ENCODE results near the gene COPS4.
"Not testable (repeated sequence)": the region's sequence is repeated elsewhere in the genome, so short reads cannot be mapped to it uniquely, and the experiment has no call there.

The COPS4 gene

DNA sequence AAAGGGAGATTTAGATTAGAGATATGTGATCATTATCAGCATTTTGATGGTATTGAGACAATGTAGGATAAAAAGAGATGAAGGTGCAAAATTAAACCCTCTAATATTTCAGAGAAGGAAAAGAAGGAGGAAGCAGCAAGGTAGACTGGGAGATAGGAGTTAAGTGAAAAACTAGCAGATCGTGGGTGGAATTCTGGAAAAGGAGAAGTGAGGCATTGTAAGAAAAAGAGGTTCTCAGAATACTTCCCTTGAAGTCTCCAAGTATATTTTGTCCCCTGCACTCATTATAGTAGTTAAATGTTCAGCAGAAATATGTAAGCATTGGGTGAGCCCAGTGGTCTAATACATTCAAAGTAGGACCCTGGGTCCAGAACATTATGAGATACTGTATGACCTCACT lies 30.3 kb downstream of the COPS4 start:
- no peaks in the 10 kb centered on the region for H3K27me3 ChIP-seq (ENCODE audit: control insufficient read depth, insufficient read depth, low read length)
- no peak overlapping the region for H3K4me3 ChIP-seq (ENCODE audit: low read depth, low read length)
- no peak overlapping the region for H3K27ac ChIP-seq (ENCODE audit: low read depth, low read length)
- no peak overlapping the region for H3K9ac ChIP-seq (ENCODE audit: low read depth, low read length)
- no peaks in the 10 kb centered on the region for H3K4me1 ChIP-seq (ENCODE audit: control insufficient read depth, insufficient read depth, low read length)
- H3K36me3 ChIP-seq (ENCODE audit: control insufficient read depth, insufficient read depth, low read length), result peaks cover 72% of the 10 kb centered on the region
- no peaks in the 10 kb centered on the region for H3K9me3 ChIP-seq (ENCODE audit: control insufficient read depth, insufficient read depth, low read length)

DNA sequence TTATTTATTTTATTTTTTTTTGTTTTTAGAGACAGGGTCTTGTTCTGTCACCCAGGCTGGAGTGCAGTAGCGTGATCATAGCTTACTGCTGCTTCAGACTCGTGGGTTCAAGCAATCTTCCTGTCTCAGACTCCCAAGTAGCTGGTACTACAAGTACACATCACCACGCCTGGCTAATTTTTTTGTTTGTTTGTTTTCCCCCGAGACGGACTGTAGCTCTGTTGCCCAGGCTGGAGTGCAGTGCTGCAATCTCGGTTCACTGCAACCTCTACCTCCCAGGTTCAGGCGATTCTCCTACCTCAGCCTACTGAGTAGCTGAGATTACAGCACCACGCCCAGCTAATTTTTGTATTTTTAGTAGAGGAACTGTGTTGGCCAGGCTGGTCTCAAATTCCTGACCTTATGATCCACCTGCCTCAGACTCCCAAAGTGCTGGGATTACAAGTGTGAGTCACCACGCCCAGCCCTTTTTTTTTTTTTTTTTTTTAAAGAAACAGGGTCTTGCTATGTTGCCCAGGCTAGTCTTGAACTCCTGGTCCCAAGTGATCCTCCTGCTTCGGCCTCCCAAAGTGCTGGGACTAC lies 32.2 kb downstream of the COPS4 start:
- H3K27me3 ChIP-seq (ENCODE audit: control insufficient read depth, insufficient read depth, low read length), result no peaks in the 10 kb centered on the region
- H3K36me3 ChIP-seq (ENCODE audit: control insufficient read depth, insufficient read depth, low read length), result peaks cover 66% of the 10 kb centered on the region
- no peaks in the 10 kb centered on the region for H3K4me1 ChIP-seq (ENCODE audit: control insufficient read depth, insufficient read depth, low read length)

DNA sequence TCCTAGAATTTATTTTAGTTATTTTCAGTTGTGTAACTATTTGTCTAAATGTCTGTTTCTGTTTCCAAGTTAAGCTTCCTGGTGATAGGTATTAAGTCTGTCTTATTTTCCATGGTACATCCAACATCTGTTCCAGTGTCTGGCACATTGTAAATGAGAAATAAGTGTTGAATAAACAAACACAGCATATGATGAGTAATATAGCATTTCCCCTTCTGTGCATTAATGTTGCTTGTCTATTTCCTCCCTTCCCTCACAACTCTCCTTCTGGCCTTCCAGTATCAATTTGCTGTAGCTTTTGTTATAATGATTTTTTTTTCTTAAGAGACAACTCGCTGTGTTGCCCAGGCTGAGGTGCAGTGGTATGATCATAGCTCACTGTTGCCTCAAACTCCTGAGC lies 36.1 kb downstream of the COPS4 start:
- Histone ChIP-seq H3K4me3 (ENCODE audit: low read depth, low read length) (no peak overlapping the region), H3K36me3 (ENCODE audit: control insufficient read depth, insufficient read depth, low read length) (peaks cover 48% of the 10 kb centered on the region), H3K27me3 (ENCODE audit: control insufficient read depth, insufficient read depth, low read length) (no peaks in the 10 kb centered on the region), H3K27ac (ENCODE audit: low read depth, low read length) (no peak overlapping the region), H3K9ac (ENCODE audit: low read depth, low read length) (no peak overlapping the region), H3K4me1 (ENCODE audit: control insufficient read depth, insufficient read depth, low read length) (no peaks in the 10 kb centered on the region), H3K9me3 (ENCODE audit: control insufficient read depth, insufficient read depth, low read length) (no peaks in the 10 kb centered on the region)

More for the DNA sequence above, 32.2 kb downstream of the COPS4 start:
- no peaks in the 10 kb centered on the region for H3K9me3 ChIP-seq (ENCODE audit: control insufficient read depth, insufficient read depth, low read length)
- no peak overlapping the region for H3K27ac ChIP-seq (ENCODE audit: low read depth, low read length)
- H3K4me3 ChIP-seq (ENCODE audit: low read depth, low read length), result no peak overlapping the region
- H3K9ac ChIP-seq (ENCODE audit: low read depth, low read length), result no peak overlapping the region

DNA sequence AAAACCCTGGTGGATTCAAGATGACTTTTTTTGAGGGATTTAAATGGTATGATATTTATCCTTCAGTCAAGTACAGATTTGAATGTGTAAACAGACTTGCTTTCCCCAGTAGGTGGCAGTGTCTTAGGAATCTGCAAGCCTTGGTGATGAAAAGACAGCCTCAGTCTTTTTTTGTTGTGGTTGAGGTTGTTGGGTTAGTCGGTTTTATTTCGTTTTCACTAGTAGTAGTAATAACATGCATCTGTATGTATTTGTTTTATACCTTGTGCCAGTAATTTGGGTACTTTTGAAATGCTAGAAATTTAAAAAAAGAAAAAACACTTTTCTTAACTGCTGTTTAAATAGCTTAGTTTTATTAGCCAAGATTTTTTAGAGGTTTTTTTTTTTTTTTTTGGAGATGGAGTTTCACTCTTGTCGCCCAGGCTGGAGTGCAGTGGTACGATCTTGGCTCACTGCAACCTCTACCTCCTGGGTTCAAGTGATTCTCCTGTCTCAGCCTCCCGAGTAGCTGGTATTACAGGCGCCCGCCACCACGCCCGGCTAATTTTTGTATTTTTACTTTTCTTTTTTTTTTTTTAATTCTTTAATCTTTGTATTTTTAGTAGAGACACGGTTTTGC lies 39.2 kb downstream of the COPS4 start:
- Histone ChIP-seq H3K27me3 (ENCODE audit: control insufficient read depth, insufficient read depth, low read length) (no peaks in the 10 kb centered on the region), H3K27ac (ENCODE audit: low read depth, low read length) (no peak overlapping the region), H3K4me1 (ENCODE audit: control insufficient read depth, insufficient read depth, low read length) (no peaks in the 10 kb centered on the region), H3K9ac (ENCODE audit: low read depth, low read length) (no peak overlapping the region), H3K36me3 (ENCODE audit: control insufficient read depth, insufficient read depth, low read length) (peaks cover 25% of the 10 kb centered on the region), H3K4me3 (ENCODE audit: low read depth, low read length) (no peak overlapping the region), H3K9me3 (ENCODE audit: control insufficient read depth, insufficient read depth, low read length) (no peaks in the 10 kb centered on the region)

DNA sequence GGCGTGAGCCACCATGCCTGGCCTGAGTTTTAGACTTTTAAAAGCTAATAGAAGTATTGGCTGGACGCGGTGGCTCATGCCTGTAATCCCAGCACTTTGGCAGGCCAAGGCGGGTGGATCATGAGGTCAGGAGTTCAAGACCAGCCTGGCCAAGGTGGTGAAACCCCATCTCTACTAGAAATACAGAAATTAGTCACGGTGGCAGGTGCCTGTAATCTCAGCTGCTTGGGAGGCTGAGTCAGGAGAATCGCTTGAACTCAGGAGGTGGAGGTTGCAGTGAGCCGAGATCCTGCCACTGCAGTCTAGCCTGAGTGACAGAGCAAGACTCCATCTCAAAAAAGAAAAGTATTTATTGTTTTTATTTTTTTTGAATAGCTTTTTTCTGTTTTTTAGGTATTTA lies 39.8 kb downstream of the COPS4 start:
- H3K27me3 ChIP-seq (ENCODE audit: control insufficient read depth, insufficient read depth, low read length); H3K9ac ChIP-seq (ENCODE audit: low read depth, low read length); H3K9me3 ChIP-seq (ENCODE audit: control insufficient read depth, insufficient read depth, low read length); H3K4me3 ChIP-seq (ENCODE audit: low read depth, low read length); H3K4me1 ChIP-seq (ENCODE audit: control insufficient read depth, insufficient read depth, low read length); H3K27ac ChIP-seq (ENCODE audit: low read depth, low read length): not testable (repeated sequence)
- H3K36me3 ChIP-seq (ENCODE audit: control insufficient read depth, insufficient read depth, low read length), result peaks cover 21% of the 10 kb centered on the region

DNA sequence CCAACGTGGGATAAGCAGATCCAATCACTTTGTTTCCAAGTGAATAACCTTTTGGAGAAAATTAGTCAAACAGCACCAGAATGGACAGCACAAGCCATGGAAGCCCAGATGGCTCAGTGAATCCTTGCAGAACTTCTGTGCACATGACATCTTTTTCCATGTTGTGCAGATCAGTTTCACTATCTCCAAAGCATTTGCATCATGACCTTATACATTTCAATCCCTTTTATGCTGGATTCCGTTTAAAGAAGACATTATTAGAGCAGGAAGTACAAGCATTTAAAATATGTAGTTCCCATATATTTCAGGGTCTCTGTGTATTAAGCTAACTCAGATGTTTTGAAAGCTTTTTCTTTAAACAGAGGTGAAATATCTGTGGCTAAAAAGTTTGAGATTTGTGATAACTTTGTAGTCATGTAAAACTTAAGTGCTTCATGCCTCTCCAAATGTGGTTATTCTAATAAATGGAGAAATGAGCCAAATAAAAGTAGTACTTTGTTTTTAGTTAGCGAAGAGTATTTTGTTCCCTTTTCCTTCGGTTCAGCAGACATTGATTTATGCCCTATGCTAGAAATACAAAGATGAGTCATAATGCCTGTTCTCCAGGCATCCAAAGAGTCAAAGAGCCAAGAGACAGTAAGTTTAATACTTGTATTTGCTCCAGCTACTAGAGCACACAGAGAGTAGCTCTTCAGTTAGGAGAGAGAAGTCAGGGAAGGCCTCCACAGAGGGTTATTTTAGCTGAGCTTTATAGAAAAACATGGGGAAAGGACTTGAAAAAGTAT lies 40.5 kb downstream of the COPS4 start:
- H3K9ac ChIP-seq (ENCODE audit: low read depth, low read length), result no peak overlapping the region
- no peaks in the 10 kb centered on the region for H3K9me3 ChIP-seq (ENCODE audit: control insufficient read depth, insufficient read depth, low read length)
- H3K4me1 ChIP-seq (ENCODE audit: control insufficient read depth, insufficient read depth, low read length), result no peaks in the 10 kb centered on the region
- H3K36me3 ChIP-seq (ENCODE audit: control insufficient read depth, insufficient read depth, low read length), result peaks cover 17% of the 10 kb centered on the region
- H3K27me3 ChIP-seq (ENCODE audit: control insufficient read depth, insufficient read depth, low read length), result no peaks in the 10 kb centered on the region
- H3K4me3 ChIP-seq (ENCODE audit: low read depth, low read length), result no peak overlapping the region
- H3K27ac ChIP-seq (ENCODE audit: low read depth, low read length), result no peak overlapping the region

DNA sequence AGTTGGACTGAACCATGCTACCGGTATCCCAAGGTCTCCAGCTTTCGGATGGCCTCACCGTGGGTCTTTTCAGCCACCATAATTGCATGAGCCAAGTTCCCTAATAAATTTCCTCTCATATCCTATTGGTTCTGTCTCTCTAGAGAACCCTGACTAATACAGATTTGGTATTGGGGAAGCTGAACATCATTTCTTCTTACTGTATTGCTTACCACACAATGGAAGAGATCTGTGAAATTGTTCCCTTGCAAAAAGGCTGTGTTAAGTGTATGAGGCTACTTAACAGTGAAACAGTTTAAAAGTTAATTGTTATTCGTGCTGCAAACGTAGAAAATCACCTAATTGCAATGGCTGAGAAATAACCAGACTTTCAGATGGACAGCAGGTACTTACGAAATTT lies 45.6 kb downstream of the COPS4 start:
- no peak overlapping the region for H3K27ac ChIP-seq (ENCODE audit: low read depth, low read length)
- H3K36me3 ChIP-seq (ENCODE audit: control insufficient read depth, insufficient read depth, low read length), result peaks cover 8% of the 10 kb centered on the region
- no peaks in the 10 kb centered on the region for H3K4me1 ChIP-seq (ENCODE audit: control insufficient read depth, insufficient read depth, low read length)
- H3K9ac ChIP-seq (ENCODE audit: low read depth, low read length), result no peak overlapping the region
- H3K4me3 ChIP-seq (ENCODE audit: low read depth, low read length), result no peak overlapping the region
- no peaks in the 10 kb centered on the region for H3K27me3 ChIP-seq (ENCODE audit: control insufficient read depth, insufficient read depth, low read length)
- H3K9me3 ChIP-seq (ENCODE audit: control insufficient read depth, insufficient read depth, low read length), result no peaks in the 10 kb centered on the region

DNA sequence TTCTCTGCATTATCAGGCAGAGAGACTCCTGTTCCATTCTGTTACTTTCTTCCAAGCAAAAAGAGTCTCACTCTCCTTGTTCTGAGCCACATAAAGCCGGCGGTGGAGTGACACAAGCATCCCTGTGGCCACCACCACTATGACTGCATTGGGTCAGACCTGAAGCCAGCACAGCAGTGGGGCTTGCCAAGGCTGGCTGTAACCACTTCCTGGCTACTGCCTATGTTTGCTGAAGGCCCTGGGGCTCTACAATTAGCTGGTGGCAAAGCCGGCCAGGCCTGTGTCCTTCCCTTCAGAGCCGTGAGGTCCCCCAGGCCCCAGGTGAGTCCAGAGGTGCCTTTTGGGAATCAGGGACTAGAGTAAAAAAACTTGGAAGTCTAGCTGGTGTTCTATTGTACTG lies 47.8 kb downstream of the COPS4 start:
- Histone ChIP-seq H3K27me3 (ENCODE audit: control insufficient read depth, insufficient read depth, low read length) (no peaks in the 10 kb centered on the region), H3K4me1 (ENCODE audit: control insufficient read depth, insufficient read depth, low read length) (no peaks in the 10 kb centered on the region), H3K27ac (ENCODE audit: low read depth, low read length) (no peak overlapping the region), H3K36me3 (ENCODE audit: control insufficient read depth, insufficient read depth, low read length) (no peaks in the 10 kb centered on the region), H3K9ac (ENCODE audit: low read depth, low read length) (no peak overlapping the region), H3K9me3 (ENCODE audit: control insufficient read depth, insufficient read depth, low read length) (no peaks in the 10 kb centered on the region), H3K4me3 (ENCODE audit: low read depth, low read length) (no peak overlapping the region)

DNA sequence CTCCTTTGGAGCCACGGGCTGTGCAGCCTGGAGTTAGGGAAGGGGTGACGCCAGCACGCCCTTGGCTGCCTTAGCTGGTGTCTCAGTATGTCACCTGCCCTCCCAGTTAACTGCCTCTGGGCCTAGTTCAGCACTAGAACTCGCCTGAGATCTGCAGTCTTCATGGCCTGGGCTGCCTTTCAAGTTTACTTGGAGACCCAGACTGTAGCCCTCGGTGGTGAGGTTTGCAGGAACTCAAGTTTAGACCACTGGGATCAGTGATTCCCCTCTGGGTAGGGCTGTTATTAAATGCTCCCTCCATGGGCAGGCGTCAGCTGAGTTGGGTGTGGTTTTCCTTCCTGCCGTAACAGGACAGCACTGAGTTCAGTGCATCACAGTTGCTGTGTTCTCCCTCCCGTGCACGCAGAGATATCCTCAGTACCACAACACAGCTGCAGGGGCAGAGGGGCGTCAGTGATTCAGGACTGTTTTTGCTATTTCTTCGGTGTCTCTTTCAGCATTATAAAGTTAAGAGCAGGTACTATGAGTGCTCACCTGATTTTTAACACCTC lies 49.0 kb downstream of the COPS4 start:
- Histone ChIP-seq H3K27ac (ENCODE audit: low read depth, low read length) (no peak overlapping the region), H3K4me3 (ENCODE audit: low read depth, low read length) (no peak overlapping the region), H3K9me3 (ENCODE audit: control insufficient read depth, insufficient read depth, low read length) (no peaks in the 10 kb centered on the region), H3K27me3 (ENCODE audit: control insufficient read depth, insufficient read depth, low read length) (no peaks in the 10 kb centered on the region), H3K36me3 (ENCODE audit: control insufficient read depth, insufficient read depth, low read length) (no peaks in the 10 kb centered on the region), H3K9ac (ENCODE audit: low read depth, low read length) (no peak overlapping the region), H3K4me1 (ENCODE audit: control insufficient read depth, insufficient read depth, low read length) (no peaks in the 10 kb centered on the region)

DNA sequence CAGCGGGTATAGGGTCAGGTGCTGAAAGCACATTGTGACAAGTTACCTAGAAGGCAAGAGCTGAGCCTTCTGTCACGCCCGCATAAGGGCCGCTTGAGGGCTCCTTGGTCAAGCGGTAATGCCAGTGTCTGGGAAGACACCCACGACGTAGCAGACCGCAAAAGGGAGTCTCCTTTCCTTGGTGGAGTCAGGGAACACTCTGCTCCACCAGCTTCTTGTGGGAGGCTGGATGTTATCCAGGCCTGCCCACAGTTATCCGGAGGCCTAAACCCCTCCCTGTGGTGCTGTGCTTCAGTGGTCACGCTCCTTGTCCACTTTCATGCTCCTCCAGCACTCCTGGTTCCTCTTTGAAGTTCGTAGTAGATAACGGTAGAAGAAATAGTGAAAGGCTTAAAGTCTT lies 50.0 kb downstream of the COPS4 start:
- H3K27ac ChIP-seq (ENCODE audit: low read depth, low read length); H3K36me3 ChIP-seq (ENCODE audit: control insufficient read depth, insufficient read depth, low read length); H3K9ac ChIP-seq (ENCODE audit: low read depth, low read length); H3K4me1 ChIP-seq (ENCODE audit: control insufficient read depth, insufficient read depth, low read length); H3K9me3 ChIP-seq (ENCODE audit: control insufficient read depth, insufficient read depth, low read length); H3K27me3 ChIP-seq (ENCODE audit: control insufficient read depth, insufficient read depth, low read length); H3K4me3 ChIP-seq (ENCODE audit: low read depth, low read length): not testable (repeated sequence)

Measured in HUES48 (cell line).